Measurements from ENCODE around the gene CARD11.
"Not testable (repeated sequence)": the region's sequence is repeated elsewhere in the genome, so short reads cannot be mapped to it uniquely, and the experiment has no call there.

The CARD11 gene

GRCh38 chr7:3063016-3063753 lies 19.5 kb upstream of the CARD11 start:
- Histone ChIP-seq H3K4me1 (ENCODE audit: insufficient read depth, low read length) (no peaks in the 10 kb centered on the region), H3K36me3 (ENCODE audit: insufficient read depth, low read depth, low read length) (no peaks in the 10 kb centered on the region), H3K9me3 (ENCODE audit: insufficient read depth, low read depth, low read length) (no peaks in the 10 kb centered on the region), H3K27me3 (ENCODE audit: insufficient read depth, low read length) (no peaks in the 10 kb centered on the region), H3K27ac (ENCODE audit: low read length) (no peak overlapping the region), H3K4me3 (ENCODE audit: low read length) (no peak overlapping the region), H3K9ac (ENCODE audit: low read depth, low read length) (no peak overlapping the region)

- H3K4me3 ChIP-seq (ENCODE audit: low read length) = no peak overlapping the region
- H3K9ac ChIP-seq (ENCODE audit: low read depth, low read length) = no peak overlapping the region
- no peaks in the 10 kb centered on the region for H3K27me3 ChIP-seq (ENCODE audit: insufficient read depth, low read length)
- H3K36me3 ChIP-seq (ENCODE audit: insufficient read depth, low read depth, low read length) = no peaks in the 10 kb centered on the region
- peaks cover 5% of the 10 kb centered on the region; the same call in 1 of the 2 replicates for H3K9me3 ChIP-seq (ENCODE audit: insufficient read depth, low read depth, low read length)
- no peak overlapping the region for H3K27ac ChIP-seq (ENCODE audit: low read length)
- H3K4me1 ChIP-seq (ENCODE audit: insufficient read depth, low read length) = no peaks in the 10 kb centered on the region
Measured at GRCh38 chr7:3057066-3057420, 13.4 kb upstream of the CARD11 start.

- Histone ChIP-seq H3K27ac (ENCODE audit: low read length) (no peak overlapping the region), H3K9me3 (ENCODE audit: insufficient read depth, low read depth, low read length) (peaks cover 5% of the 10 kb centered on the region; the same call in 1 of the 2 replicates), H3K27me3 (ENCODE audit: insufficient read depth, low read length) (no peaks in the 10 kb centered on the region), H3K4me1 (ENCODE audit: insufficient read depth, low read length) (no peaks in the 10 kb centered on the region), H3K4me3 (ENCODE audit: low read length) (no peak overlapping the region), H3K9ac (ENCODE audit: low read depth, low read length) (no peak overlapping the region), H3K36me3 (ENCODE audit: insufficient read depth, low read depth, low read length) (no peaks in the 10 kb centered on the region)
Measured at GRCh38 chr7:3056234-3057065, 12.8 kb upstream of the CARD11 start.

- H3K4me3 ChIP-seq (ENCODE audit: low read length) = no peak overlapping the region
- no peaks in the 10 kb centered on the region for H3K27me3 ChIP-seq (ENCODE audit: insufficient read depth, low read length)
- no peak overlapping the region for H3K9ac ChIP-seq (ENCODE audit: low read depth, low read length)
- no peaks in the 10 kb centered on the region for H3K4me1 ChIP-seq (ENCODE audit: insufficient read depth, low read length)
- H3K9me3 ChIP-seq (ENCODE audit: insufficient read depth, low read depth, low read length) = peaks cover 5% of the 10 kb centered on the region; the same call in 1 of the 2 replicates
- H3K36me3 ChIP-seq (ENCODE audit: insufficient read depth, low read depth, low read length) = no peaks in the 10 kb centered on the region
- no peak overlapping the region for H3K27ac ChIP-seq (ENCODE audit: low read length)
Measured at GRCh38 chr7:3055626-3056025, 12.0 kb upstream of the CARD11 start.

GRCh38 chr7:3042861-3043489 lies 692 bp downstream of the CARD11 start:
- H3K4me3 ChIP-seq (ENCODE audit: low read length) = peak overlapping the region; percentile 77
- H3K9ac ChIP-seq (ENCODE audit: low read depth, low read length) = peak overlapping the region; percentile 54; the same call in 1 of the 2 replicates

GRCh38 chr7:3041986-3042675 lies 1.5 kb downstream of the CARD11 start:
- H3K9me3 ChIP-seq (ENCODE audit: insufficient read depth, low read depth, low read length) = no peaks in the 10 kb centered on the region
- H3K9ac ChIP-seq (ENCODE audit: low read depth, low read length) = no peak overlapping the region
- H3K36me3 ChIP-seq (ENCODE audit: insufficient read depth, low read depth, low read length) = no peaks in the 10 kb centered on the region
- no peaks in the 10 kb centered on the region; the same call in 1 of the 2 replicates for H3K4me1 ChIP-seq (ENCODE audit: insufficient read depth, low read length)
- no peak overlapping the region for H3K27ac ChIP-seq (ENCODE audit: low read length)
- H3K27me3 ChIP-seq (ENCODE audit: insufficient read depth, low read length) = no peaks in the 10 kb centered on the region
- H3K4me3 ChIP-seq (ENCODE audit: low read length) = peak overlapping the region; percentile 77; the same call in 1 of the 2 replicates

More at GRCh38 chr7:3042861-3043489, 692 bp downstream of the CARD11 start:
- H3K4me1 ChIP-seq (ENCODE audit: insufficient read depth, low read length) = no peaks in the 10 kb centered on the region; the same call in 1 of the 2 replicates
- H3K36me3 ChIP-seq (ENCODE audit: insufficient read depth, low read depth, low read length) = no peaks in the 10 kb centered on the region
- no peaks in the 10 kb centered on the region for H3K9me3 ChIP-seq (ENCODE audit: insufficient read depth, low read depth, low read length)
- no peaks in the 10 kb centered on the region for H3K27me3 ChIP-seq (ENCODE audit: insufficient read depth, low read length)
- H3K27ac ChIP-seq (ENCODE audit: low read length) = no peak overlapping the region

GRCh38 chr7:3039787-3040186 lies 3.9 kb downstream of the CARD11 start:
- no peaks in the 10 kb centered on the region; the same call in 1 of the 2 replicates for H3K4me1 ChIP-seq (ENCODE audit: insufficient read depth, low read length)
- H3K27ac ChIP-seq (ENCODE audit: low read length) = no peak overlapping the region
- no peak overlapping the region for H3K4me3 ChIP-seq (ENCODE audit: low read length)
- no peaks in the 10 kb centered on the region for H3K27me3 ChIP-seq (ENCODE audit: insufficient read depth, low read length)
- H3K9me3 ChIP-seq (ENCODE audit: insufficient read depth, low read depth, low read length) = no peaks in the 10 kb centered on the region
- no peak overlapping the region for H3K9ac ChIP-seq (ENCODE audit: low read depth, low read length)
- no peaks in the 10 kb centered on the region for H3K36me3 ChIP-seq (ENCODE audit: insufficient read depth, low read depth, low read length)

GRCh38 chr7:3038011-3038410 lies 5.7 kb downstream of the CARD11 start:
- not testable (repeated sequence) for H3K4me1 ChIP-seq (ENCODE audit: insufficient read depth, low read length); H3K36me3 ChIP-seq (ENCODE audit: insufficient read depth, low read depth, low read length); H3K4me3 ChIP-seq (ENCODE audit: low read length); H3K27ac ChIP-seq (ENCODE audit: low read length); H3K27me3 ChIP-seq (ENCODE audit: insufficient read depth, low read length); H3K9ac ChIP-seq (ENCODE audit: low read depth, low read length); H3K9me3 ChIP-seq (ENCODE audit: insufficient read depth, low read depth, low read length)

- Histone ChIP-seq H3K4me1 (ENCODE audit: insufficient read depth, low read length) (no peaks in the 10 kb centered on the region; the same call in 1 of the 2 replicates), H3K9ac (ENCODE audit: low read depth, low read length) (no peak overlapping the region), H3K27me3 (ENCODE audit: insufficient read depth, low read length) (no peaks in the 10 kb centered on the region), H3K27ac (ENCODE audit: low read length) (no peak overlapping the region), H3K9me3 (ENCODE audit: insufficient read depth, low read depth, low read length) (no peaks in the 10 kb centered on the region), H3K4me3 (ENCODE audit: low read length) (no peak overlapping the region), H3K36me3 (ENCODE audit: insufficient read depth, low read depth, low read length) (no peaks in the 10 kb centered on the region)
Measured at GRCh38 chr7:3037259-3037658, 6.4 kb downstream of the CARD11 start.

GRCh38 chr7:3034591-3035150 lies 9.0 kb downstream of the CARD11 start:
- H3K9me3 ChIP-seq (ENCODE audit: insufficient read depth, low read depth, low read length) = no peaks in the 10 kb centered on the region
- no peak overlapping the region for H3K9ac ChIP-seq (ENCODE audit: low read depth, low read length)
- H3K27me3 ChIP-seq (ENCODE audit: insufficient read depth, low read length) = no peaks in the 10 kb centered on the region
- H3K4me1 ChIP-seq (ENCODE audit: insufficient read depth, low read length) = no peaks in the 10 kb centered on the region
- no peak overlapping the region for H3K27ac ChIP-seq (ENCODE audit: low read length)
- H3K4me3 ChIP-seq (ENCODE audit: low read length) = no peak overlapping the region
- H3K36me3 ChIP-seq (ENCODE audit: insufficient read depth, low read depth, low read length) = no peaks in the 10 kb centered on the region

GRCh38 chr7:3033581-3033980 lies 10.1 kb downstream of the CARD11 start:
- H3K9ac ChIP-seq (ENCODE audit: low read depth, low read length) = no peak overlapping the region
- no peaks in the 10 kb centered on the region for H3K9me3 ChIP-seq (ENCODE audit: insufficient read depth, low read depth, low read length)
- H3K27me3 ChIP-seq (ENCODE audit: insufficient read depth, low read length) = no peaks in the 10 kb centered on the region

More at GRCh38 chr7:3033581-3033980, 10.1 kb downstream of the CARD11 start:
- H3K36me3 ChIP-seq (ENCODE audit: insufficient read depth, low read depth, low read length) = no peaks in the 10 kb centered on the region
- no peak overlapping the region for H3K4me3 ChIP-seq (ENCODE audit: low read length)
- H3K4me1 ChIP-seq (ENCODE audit: insufficient read depth, low read length) = peaks cover 4% of the 10 kb centered on the region; the same call in 1 of the 2 replicates
- no peak overlapping the region for H3K27ac ChIP-seq (ENCODE audit: low read length)

All from iPS-20b (cell line).